ENCODE data around the gene VSIG10L.

Gene VSIG10L

GRCh38 chr19:51341976-51342580, at the start of gene VSIG10L:
TSS of gene VSIG10L (minus strand) at chr19:51342139. CDS start at chr19:51342124, 15 bp downstream.
- DNase-seq (ENCODE audit: low read depth, low spot score) = peak; percentile 33

GRCh38 chr19:51391073-51391611, 49.2 kb upstream of the VSIG10L start:
- DNase-seq (ENCODE audit: low read depth, low spot score) = no peak

- DNase-seq (ENCODE audit: low read depth, low spot score) = no peak
Measured at GRCh38 chr19:51389143-51389542, 47.2 kb upstream of the VSIG10L start.

GRCh38 chr19:51387924-51388389, 46.0 kb upstream of the VSIG10L start, which contains the start of gene LIM2:
TSS of gene LIM2 (minus strand) at chr19:51387974. CDS start at chr19:51387443, 531 bp downstream.
- DNase-seq (ENCODE audit: low read depth, low spot score) = no peak

- DNase-seq (ENCODE audit: low read depth, low spot score) = no peak
Measured at GRCh38 chr19:51386882-51387520, 45.1 kb upstream of the VSIG10L start.

- no peak for DNase-seq (ENCODE audit: low read depth, low spot score)
Measured at GRCh38 chr19:51382004-51382403, 40.1 kb upstream of the VSIG10L start.

- DNase-seq (ENCODE audit: low read depth, low spot score) = no peak
Measured at GRCh38 chr19:51380379-51380778, 38.4 kb upstream of the VSIG10L start.

- DNase-seq (ENCODE audit: low read depth, low spot score) = no peak
Measured at GRCh38 chr19:51377422-51377821, 35.5 kb upstream of the VSIG10L start.

GRCh38 chr19:51375504-51376221, 33.7 kb upstream of the VSIG10L start:
- no peak for DNase-seq (ENCODE audit: low read depth, low spot score)

GRCh38 chr19:51372649-51373504, 30.9 kb upstream of the VSIG10L start, which contains the start of gene NKG7:
TSS of gene NKG7 (minus strand) at chr19:51372654. CDS start at chr19:51372535, 119 bp downstream.
- DNase-seq (ENCODE audit: low read depth, low spot score) = no peak

- no peak for DNase-seq (ENCODE audit: low read depth, low spot score)
Measured at GRCh38 chr19:51372021-51372648, 30.2 kb upstream of the VSIG10L start.

GRCh38 chr19:51371186-51371690, 29.3 kb upstream of the VSIG10L start:
- no peak for DNase-seq (ENCODE audit: low read depth, low spot score)

GRCh38 chr19:51370230-51370629, 28.3 kb upstream of the VSIG10L start:
- DNase-seq (ENCODE audit: low read depth, low spot score) = no peak

GRCh38 chr19:51368366-51369282, 26.7 kb upstream of the VSIG10L start, which contains the start of gene CLDND2:
TSS of gene CLDND2 (minus strand) at chr19:51369003. CDS start at chr19:51368577, 426 bp downstream.
- peak; percentile 49 for DNase-seq (ENCODE audit: low read depth, low spot score)

GRCh38 chr19:51367565-51368365, 25.8 kb upstream of the VSIG10L start:
- peak; percentile 100 for DNase-seq (ENCODE audit: low read depth, low spot score)

- no peak for DNase-seq (ENCODE audit: low read depth, low spot score)
Measured at GRCh38 chr19:51367255-51367564, 25.3 kb upstream of the VSIG10L start.

- DNase-seq (ENCODE audit: low read depth, low spot score) = peak; percentile 98
Measured at GRCh38 chr19:51366389-51367254, 24.7 kb upstream of the VSIG10L start.

- no peak for DNase-seq (ENCODE audit: low read depth, low spot score)
Measured at GRCh38 chr19:51365965-51366388, 24.0 kb upstream of the VSIG10L start, which contains the start of gene ETFB. TSS of gene ETFB (minus strand) at chr19:51366388. CDS start at chr19:51366326, 62 bp downstream.

All from ELF-1 (cell line).